WTC11 (cell line): ENCODE data around the gene PAQR3. TPM values are rescaled to one million over a fixed set of nuclear protein-coding genes. Genes with fewer than 3 reads are reported as not detected.

ENCODE experiments used
- ATAC-seq: fragments of 200-7000 bp; cut with Tn5 transposase; 2 replicates; pipeline ENCODE4 v1.10.0; 2021; ENCODE audit warnings: mild to moderate bottlenecking, moderate library complexity
- CTCF ChIA-PET: fragments of 300-600 bp; sonication (Branson Sonifier 250); formaldehyde crosslinking; loops from one replicate; lab custom pipeline; 2021; ENCODE audit warnings: antibody characterized with exemption; lab: Charles Lee
- POLR2A ChIA-PET: fragments of 350-600 bp; sonication (Branson Sonifier 250); formaldehyde crosslinking; loops from one replicate; lab custom pipeline; 2021; ENCODE audit warnings: antibody characterized with exemption; lab: Charles Lee
- DNase-seq: peaks from one replicate; pipeline ENCODE4 v3.0.0; 2021; ENCODE audit warnings: low spot score
- H3K27ac Mint-ChIP-seq: 2 replicates; pipeline ENCODE4 v1.8.0; 2021; ENCODE audit warnings: mixed read lengths
- H3K27me3 Mint-ChIP-seq: 2 replicates; pipeline ENCODE4 v1.8.0; 2021; ENCODE audit warnings: low read depth, mild to moderate bottlenecking, moderate library complexity, mixed read lengths
- H3K36me3 Mint-ChIP-seq: 2 replicates; pipeline ENCODE4 v1.8.0; 2021; ENCODE audit warnings: mixed read lengths
- H3K4me1 Mint-ChIP-seq: 2 replicates; pipeline ENCODE4 v1.8.0; 2022; ENCODE audit warnings: mixed read lengths
- H3K4me3 Mint-ChIP-seq: 2 replicates; pipeline ENCODE4 v1.8.0; 2021; ENCODE audit warnings: mild to moderate bottlenecking, moderate library complexity, mixed read lengths
- H3K9me3 Mint-ChIP-seq: 2 replicates; pipeline ENCODE4 v1.8.0; 2021; ENCODE audit warnings: mixed read lengths
- ATF1 ChIP-seq: sonication (generic); formaldehyde crosslinking; IDR thresholded peaks from 2 replicates; pipeline ENCODE4 v1.8.1; 2023; ENCODE audit warnings: mild to moderate bottlenecking, moderate library complexity, missing genetic modification reagents
- CREM ChIP-seq: sonication (generic); formaldehyde crosslinking; IDR thresholded peaks from 2 replicates; pipeline ENCODE4 v1.8.1; 2022; ENCODE audit warnings: mild to moderate bottlenecking, missing genetic modification reagents, moderate library complexity
- E2F1 ChIP-seq: sonication (generic); formaldehyde crosslinking; IDR thresholded peaks from 2 replicates; pipeline ENCODE4 v1.8.0; 2022; ENCODE audit warnings: mild to moderate bottlenecking, missing genetic modification reagents
- E2F5 ChIP-seq: sonication (generic); formaldehyde crosslinking; IDR thresholded peaks from 2 replicates; pipeline ENCODE4 v1.8.1; 2022; ENCODE audit warnings: mild to moderate bottlenecking, moderate library complexity, missing genetic modification reagents
- EMX1 ChIP-seq: fragments of 250-450 bp; sonication (Bioruptor Pico); IDR thresholded peaks from 2 replicates; pipeline ENCODE4 v1.8.0; 2021; ENCODE audit warnings: mild to moderate bottlenecking
- ERG ChIP-seq: fragments of 250-450 bp; sonication (Bioruptor Pico); IDR thresholded peaks from 2 replicates; pipeline ENCODE4 v1.8.0; 2021; ENCODE audit warnings: mild to moderate bottlenecking
- HMGA2 ChIP-seq: fragments of 250-450 bp; sonication (Bioruptor Pico); IDR thresholded peaks from 2 replicates; pipeline ENCODE4 v1.4.0; 2021; ENCODE audit warnings: mild to moderate bottlenecking, moderate library complexity
- JUN ChIP-seq: sonication (generic); formaldehyde crosslinking; IDR thresholded peaks from 2 replicates; pipeline ENCODE4 v1.8.0; 2023; ENCODE audit warnings: mild to moderate bottlenecking, missing genetic modification reagents
- MYBL2 ChIP-seq: sonication (generic); formaldehyde crosslinking; IDR thresholded peaks from 2 replicates; pipeline ENCODE4 v1.8.1; 2023; ENCODE audit warnings: mild to moderate bottlenecking, moderate library complexity, missing genetic modification reagents
- OVOL2 ChIP-seq: fragments of 250-450 bp; sonication (Bioruptor Pico); IDR thresholded peaks from 2 replicates; pipeline ENCODE4 v1.9.0; 2021; ENCODE audit warnings: mild to moderate bottlenecking, borderline replicate concordance
- SMAD4 ChIP-seq: sonication (generic); formaldehyde crosslinking; IDR thresholded peaks from 2 replicates; pipeline ENCODE4 v1.8.0; 2022; ENCODE audit warnings: mild to moderate bottlenecking, missing genetic modification reagents
- TP53 ChIP-seq: sonication (generic); formaldehyde crosslinking; IDR thresholded peaks from 2 replicates; pipeline ENCODE4 v1.8.1; 2023; ENCODE audit warnings: mild to moderate bottlenecking, missing genetic modification reagents
- ZMAT4 ChIP-seq: fragments of 250-450 bp; sonication (Bioruptor Pico); IDR thresholded peaks from 2 replicates; pipeline ENCODE4 v1.9.0; 2021; ENCODE audit warnings: mild to moderate bottlenecking
- ZNF512 ChIP-seq: sonication (generic); formaldehyde crosslinking; IDR thresholded peaks from 2 replicates; pipeline ENCODE4 v1.8.1; 2022; ENCODE audit warnings: missing genetic modification reagents, borderline replicate concordance
- ZNF671 ChIP-seq: fragments of 250-450 bp; sonication (Bioruptor Pico); IDR thresholded peaks from 2 replicates; pipeline ENCODE4 v1.8.0; 2021; ENCODE audit warnings: mild to moderate bottlenecking
- ZSCAN18 ChIP-seq: fragments of 250-450 bp; sonication (Bioruptor Pico); IDR thresholded peaks from 2 replicates; pipeline ENCODE4 v2.1.2; 2022; ENCODE audit warnings: mild to moderate bottlenecking, moderate library complexity
- total RNA-seq: library from RNA; stranded (reverse); gene quantifications from 3 replicates; pipeline ENCODE4 v1.2.3, GENCODE V29; 2021
- TF ChIP-seq, protein P1 (sequence below): sonication (generic); formaldehyde crosslinking; conservative IDR thresholded peaks from 2 replicates; pipeline ENCODE4 v1.8.1; 2023; ENCODE audit warnings: mild to moderate bottlenecking, low read depth, missing genetic modification reagents, moderate library complexity
- TF ChIP-seq, protein P2 (sequence below): sonication (generic); formaldehyde crosslinking; IDR thresholded peaks from 2 replicates; pipeline ENCODE4 v1.8.0; 2022; ENCODE audit warnings: mild to moderate bottlenecking, missing genetic modification reagents

Gene PAQR3
- total RNA-seq, 1 experiment from 2014 or later = 28.1 TPM

- H3K27ac Mint-ChIP-seq = peak overlapping the region; percentile 38
- no peaks in the 10 kb centered on the region for H3K9me3 Mint-ChIP-seq
- peak overlapping the region; percentile 93 for H3K4me3 Mint-ChIP-seq
Observed at GRCh38 chr4:78936989-78937388, 2.2 kb downstream of the PAQR3 start.

GRCh38 chr4:78930016-78930629 is 9.1 kb downstream of the PAQR3 start:
- ChIA-PET POLR2A (no interaction called here), CTCF (no interaction called here)
- H3K4me1 Mint-ChIP-seq = no peaks in the 10 kb centered on the region
- no peak for ATAC-seq
- no peak overlapping the region for H3K4me3 Mint-ChIP-seq
- TF ChIP-seq HMGA2 (CRISPR knock-in tag) (no peak), ZMAT4 (CRISPR knock-in tag) (no peak), TP53 (CRISPR knock-in tag) (no peak), ZNF671 (no peak), CREM (CRISPR knock-in tag) (no peak), OVOL2 (CRISPR knock-in tag) (no peak), ZNF512 (CRISPR knock-in tag) (no peak), E2F1 (no peak), EMX1 (CRISPR knock-in tag) (no peak), E2F5 (CRISPR knock-in tag) (no peak), SMAD4 (no peak), ATF1 (no peak), MYBL2 (CRISPR knock-in tag) (no peak)
- TF ChIP-seq, protein P1, sequence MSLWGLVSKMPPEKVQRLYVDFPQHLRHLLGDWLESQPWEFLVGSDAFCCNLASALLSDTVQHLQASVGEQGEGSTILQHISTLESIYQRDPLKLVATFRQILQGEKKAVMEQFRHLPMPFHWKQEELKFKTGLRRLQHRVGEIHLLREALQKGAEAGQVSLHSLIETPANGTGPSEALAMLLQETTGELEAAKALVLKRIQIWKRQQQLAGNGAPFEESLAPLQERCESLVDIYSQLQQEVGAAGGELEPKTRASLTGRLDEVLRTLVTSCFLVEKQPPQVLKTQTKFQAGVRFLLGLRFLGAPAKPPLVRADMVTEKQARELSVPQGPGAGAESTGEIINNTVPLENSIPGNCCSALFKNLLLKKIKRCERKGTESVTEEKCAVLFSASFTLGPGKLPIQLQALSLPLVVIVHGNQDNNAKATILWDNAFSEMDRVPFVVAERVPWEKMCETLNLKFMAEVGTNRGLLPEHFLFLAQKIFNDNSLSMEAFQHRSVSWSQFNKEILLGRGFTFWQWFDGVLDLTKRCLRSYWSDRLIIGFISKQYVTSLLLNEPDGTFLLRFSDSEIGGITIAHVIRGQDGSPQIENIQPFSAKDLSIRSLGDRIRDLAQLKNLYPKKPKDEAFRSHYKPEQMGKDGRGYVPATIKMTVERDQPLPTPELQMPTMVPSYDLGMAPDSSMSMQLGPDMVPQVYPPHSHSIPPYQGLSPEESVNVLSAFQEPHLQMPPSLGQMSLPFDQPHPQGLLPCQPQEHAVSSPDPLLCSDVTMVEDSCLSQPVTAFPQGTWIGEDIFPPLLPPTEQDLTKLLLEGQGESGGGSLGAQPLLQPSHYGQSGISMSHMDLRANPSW (CRISPR knock-in tag) = no peak
- TF ChIP-seq, protein P2, sequence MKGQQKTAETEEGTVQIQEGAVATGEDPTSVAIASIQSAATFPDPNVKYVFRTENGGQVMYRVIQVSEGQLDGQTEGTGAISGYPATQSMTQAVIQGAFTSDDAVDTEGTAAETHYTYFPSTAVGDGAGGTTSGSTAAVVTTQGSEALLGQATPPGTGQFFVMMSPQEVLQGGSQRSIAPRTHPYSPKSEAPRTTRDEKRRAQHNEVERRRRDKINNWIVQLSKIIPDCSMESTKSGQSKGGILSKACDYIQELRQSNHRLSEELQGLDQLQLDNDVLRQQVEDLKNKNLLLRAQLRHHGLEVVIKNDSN (CRISPR knock-in tag) = no peak
- H3K27me3 Mint-ChIP-seq = no peaks in the 10 kb centered on the region
- H3K27ac Mint-ChIP-seq = no peak overlapping the region
- no peaks in the 10 kb centered on the region for H3K9me3 Mint-ChIP-seq
- peaks cover 40% of the 10 kb centered on the region for H3K36me3 Mint-ChIP-seq
- no peak for DNase-seq

More at GRCh38 chr4:78936989-78937388, 2.2 kb downstream of the PAQR3 start:
- TF ChIP-seq ERG (no peak), ZSCAN18 (no peak), JUN (CRISPR knock-in tag) (no peak)
- no peak for ATAC-seq
- POLR2A ChIA-PET = interaction anchor here (0.6 kb wide), 1 partner anchor 1050 kb away, joined by 3 read pairs; no protein-coding TSS in a partner anchor
- Mint-ChIP-seq H3K27me3 (peaks cover 18% of the 10 kb centered on the region), H3K4me1 (peaks cover 28% of the 10 kb centered on the region), H3K36me3 (peaks cover 7% of the 10 kb centered on the region)
- DNase-seq = no peak
- CTCF ChIA-PET = no interaction called here
